HUES48 (cell line): Measurements from ENCODE around the gene ZDHHC17.

ENCODE experiments used
- H3K27ac ChIP-seq: one replicate; pipeline ENCODE4 v1.7.0; 2013; ENCODE audit warnings: low read depth, low read length, inconsistent platforms
- H3K27me3 ChIP-seq: 2 replicates; pipeline ENCODE4 v1.6.1; 2013; ENCODE audit warnings: mild to moderate bottlenecking, low read length; ENCODE audit not compliant: control insufficient read depth, insufficient read depth
- H3K36me3 ChIP-seq: 2 replicates; pipeline ENCODE4 v1.6.1; 2013; ENCODE audit warnings: low read length; ENCODE audit not compliant: control insufficient read depth, insufficient read depth
- H3K4me1 ChIP-seq: 2 replicates; pipeline ENCODE4 v1.6.1; 2013; ENCODE audit warnings: mild to moderate bottlenecking, low read length; ENCODE audit not compliant: control insufficient read depth, insufficient read depth
- H3K4me3 ChIP-seq: 2 replicates; pipeline ENCODE4 v1.5.1; 2013; ENCODE audit warnings: mild to moderate bottlenecking, low read depth, low read length
- H3K9ac ChIP-seq: 2 replicates; pipeline ENCODE4 v1.6.1; 2013; ENCODE audit warnings: mild to moderate bottlenecking, low read depth, low read length, moderate library complexity
- H3K9me3 ChIP-seq: 2 replicates; pipeline ENCODE4 v1.6.1; 2013; ENCODE audit warnings: low read length; ENCODE audit not compliant: control insufficient read depth, insufficient read depth

ZDHHC17 gene

GRCh38 chr12:76863005-76863670, 99.2 kb downstream of the ZDHHC17 start:
- no peak overlapping the region for H3K9ac ChIP-seq
- no peaks in the 10 kb centered on the region for H3K27me3 ChIP-seq
- no peak overlapping the region for H3K4me3 ChIP-seq
- peaks cover 49% of the 10 kb centered on the region for H3K36me3 ChIP-seq
- peak overlapping the region; percentile 67 for H3K27ac ChIP-seq
- no peaks in the 10 kb centered on the region for H3K9me3 ChIP-seq
- peaks cover 20% of the 10 kb centered on the region for H3K4me1 ChIP-seq

- no peaks in the 10 kb centered on the region for H3K27me3 ChIP-seq
- H3K9me3 ChIP-seq = no peaks in the 10 kb centered on the region
- H3K4me3 ChIP-seq = no peak overlapping the region
- peaks cover 44% of the 10 kb centered on the region for H3K36me3 ChIP-seq
- no peak overlapping the region for H3K9ac ChIP-seq
- H3K4me1 ChIP-seq = peaks cover 20% of the 10 kb centered on the region
- H3K27ac ChIP-seq = peak overlapping the region; percentile 67
Measured at GRCh38 chr12:76863837-76864236, 99.9 kb downstream of the ZDHHC17 start.

- H3K27ac ChIP-seq = peak overlapping the region; percentile 10
- H3K9ac ChIP-seq = no peak overlapping the region
- H3K4me1 ChIP-seq = peaks cover 20% of the 10 kb centered on the region
- no peak overlapping the region for H3K4me3 ChIP-seq
- H3K27me3 ChIP-seq = no peaks in the 10 kb centered on the region
- peaks cover 33% of the 10 kb centered on the region for H3K36me3 ChIP-seq
- H3K9me3 ChIP-seq = no peaks in the 10 kb centered on the region
Measured at GRCh38 chr12:76864791-76865400, 101.0 kb downstream of the ZDHHC17 start.

- H3K9me3 ChIP-seq = no peaks in the 10 kb centered on the region
- H3K27ac ChIP-seq = peak overlapping the region; percentile 43
- H3K36me3 ChIP-seq = peaks cover 24% of the 10 kb centered on the region
Measured at GRCh38 chr12:76866151-76866567, 102.2 kb downstream of the ZDHHC17 start.

GRCh38 chr12:76866726-76867125, 102.8 kb downstream of the ZDHHC17 start:
- Histone ChIP-seq H3K4me3 (no peak overlapping the region), H3K9me3 (no peaks in the 10 kb centered on the region), H3K27ac (peak overlapping the region; percentile 43), H3K9ac (peak overlapping the region; percentile 12; the same call in 1 of the 2 replicates), H3K27me3 (no peaks in the 10 kb centered on the region), H3K36me3 (peaks cover 19% of the 10 kb centered on the region), H3K4me1 (peaks cover 21% of the 10 kb centered on the region)

More at GRCh38 chr12:76866151-76866567, 102.2 kb downstream of the ZDHHC17 start:
- Histone ChIP-seq H3K27me3 (no peaks in the 10 kb centered on the region), H3K4me3 (no peak overlapping the region), H3K9ac (peak overlapping the region; percentile 12; the same call in 1 of the 2 replicates), H3K4me1 (peaks cover 20% of the 10 kb centered on the region)

DNA sequence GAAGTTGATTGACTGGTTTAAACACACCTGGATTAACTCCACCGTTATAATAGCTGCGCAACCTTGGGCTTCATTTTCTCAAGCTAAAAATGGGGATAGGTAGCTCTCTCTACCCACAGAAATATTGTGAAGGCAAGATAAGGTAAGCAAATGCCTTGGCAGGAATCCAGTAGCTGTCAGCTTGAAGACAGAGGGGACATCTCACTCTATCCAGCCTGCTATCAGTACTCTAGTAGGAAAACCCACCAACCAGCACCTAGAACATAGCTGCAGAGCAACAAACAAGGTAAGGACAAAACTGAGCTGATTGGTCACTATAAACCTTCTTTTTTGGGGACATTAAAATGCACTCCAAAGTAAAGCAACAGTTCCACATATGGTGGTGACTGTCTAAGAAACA, 107.2 kb downstream of the ZDHHC17 start:
- H3K36me3 ChIP-seq = peaks cover 3% of the 10 kb centered on the region; the same call in 1 of the 2 replicates
- no peak overlapping the region for H3K27ac ChIP-seq
- H3K9ac ChIP-seq = no peak overlapping the region
- no peak overlapping the region for H3K4me3 ChIP-seq
- H3K9me3 ChIP-seq = no peaks in the 10 kb centered on the region
- H3K27me3 ChIP-seq = no peaks in the 10 kb centered on the region
- H3K4me1 ChIP-seq = peaks cover 29% of the 10 kb centered on the region

DNA sequence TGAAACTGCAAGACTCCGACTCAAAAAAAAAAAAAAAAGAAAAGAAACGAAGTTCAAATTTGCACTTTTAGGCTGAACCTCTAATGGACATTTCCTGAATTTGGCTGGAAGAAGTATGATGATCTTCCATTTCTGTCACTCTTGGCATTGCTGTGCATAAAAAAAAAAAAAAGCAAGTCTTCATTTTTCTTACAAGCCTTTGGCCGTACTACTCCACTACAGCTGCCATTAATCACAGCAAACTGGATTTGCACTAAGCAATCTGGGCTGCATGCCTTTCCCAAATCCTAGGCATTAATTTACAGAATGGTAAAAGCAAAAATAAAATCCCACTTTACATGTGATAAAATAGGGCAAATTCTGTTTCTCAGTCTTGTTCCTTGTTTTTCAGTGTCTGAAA, 107.8 kb downstream of the ZDHHC17 start:
- peaks cover 3% of the 10 kb centered on the region; the same call in 1 of the 2 replicates for H3K36me3 ChIP-seq
- H3K27me3 ChIP-seq = no peaks in the 10 kb centered on the region
- H3K9ac ChIP-seq = no peak overlapping the region
- no peak overlapping the region for H3K4me3 ChIP-seq
- peaks cover 28% of the 10 kb centered on the region for H3K4me1 ChIP-seq
- no peaks in the 10 kb centered on the region for H3K9me3 ChIP-seq
- no peak overlapping the region for H3K27ac ChIP-seq

DNA sequence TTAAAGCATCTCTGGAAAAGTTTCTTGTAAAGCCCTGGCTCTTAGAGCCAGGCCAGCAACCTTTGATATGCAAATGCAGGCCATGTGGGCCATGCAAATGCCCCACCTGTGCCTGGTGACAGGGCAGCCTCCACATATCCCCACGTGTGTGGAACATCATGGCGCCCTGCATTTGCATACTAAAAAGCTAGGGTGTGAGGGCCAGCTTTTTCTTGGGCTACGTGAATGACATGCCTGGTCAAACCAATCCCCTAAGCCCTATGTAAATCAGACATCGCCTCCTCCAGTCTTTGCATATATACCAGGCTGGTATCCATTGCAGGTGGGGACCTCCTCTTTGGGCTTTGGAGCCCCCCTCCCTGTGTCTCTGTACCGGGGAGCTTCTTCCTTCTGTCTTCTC, 108.5 kb downstream of the ZDHHC17 start:
- H3K4me3 ChIP-seq = no peak overlapping the region
- H3K27me3 ChIP-seq = no peaks in the 10 kb centered on the region
- H3K9me3 ChIP-seq = no peaks in the 10 kb centered on the region
- peaks cover 3% of the 10 kb centered on the region; the same call in 1 of the 2 replicates for H3K36me3 ChIP-seq
- H3K9ac ChIP-seq = no peak overlapping the region
- peak overlapping the region; percentile 21 for H3K27ac ChIP-seq
- peaks cover 32% of the 10 kb centered on the region for H3K4me1 ChIP-seq

GRCh38 chr12:76874027-76874426, 110.1 kb downstream of the ZDHHC17 start:
- H3K27me3 ChIP-seq = no peaks in the 10 kb centered on the region
- H3K4me1 ChIP-seq = peaks cover 33% of the 10 kb centered on the region
- H3K4me3 ChIP-seq = no peak overlapping the region
- H3K27ac ChIP-seq = no peak overlapping the region
- peaks cover 3% of the 10 kb centered on the region; the same call in 1 of the 2 replicates for H3K36me3 ChIP-seq
- H3K9ac ChIP-seq = no peak overlapping the region
- no peaks in the 10 kb centered on the region for H3K9me3 ChIP-seq

DNA sequence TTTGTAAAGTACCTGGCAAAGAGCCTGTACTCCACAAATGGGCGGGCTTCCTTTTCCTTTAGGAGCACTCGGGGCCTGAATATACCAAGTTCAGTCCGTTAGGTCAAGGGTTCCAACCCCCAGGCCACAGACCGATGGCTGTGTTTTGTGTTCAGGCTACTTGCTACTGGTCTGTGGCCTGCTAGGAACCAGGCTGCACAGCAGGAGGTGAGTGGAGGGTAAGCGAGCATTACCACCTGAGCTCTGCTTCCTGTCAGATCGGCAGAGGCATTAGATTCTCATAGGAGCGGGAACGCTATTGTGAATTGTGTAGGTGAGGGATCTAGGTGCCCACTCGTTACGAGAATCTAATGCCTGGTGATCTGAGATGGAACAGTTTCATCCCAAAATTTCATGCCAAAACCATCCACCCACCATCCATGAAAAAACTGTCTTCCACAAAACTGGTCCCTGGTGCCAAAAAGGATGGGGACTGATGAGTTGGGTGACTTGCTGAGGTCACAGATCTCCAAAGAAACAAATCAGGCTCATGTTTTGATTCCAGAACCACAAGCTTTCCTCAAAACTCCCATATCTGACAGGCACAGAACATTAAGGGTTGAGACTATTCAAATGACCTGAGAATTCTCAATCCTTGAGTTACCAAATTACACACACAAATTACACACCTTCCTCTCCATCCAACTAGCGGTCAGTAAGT, 110.7 kb downstream of the ZDHHC17 start:
- Histone ChIP-seq H3K4me1 (peaks cover 37% of the 10 kb centered on the region), H3K4me3 (no peak overlapping the region), H3K27me3 (no peaks in the 10 kb centered on the region), H3K9ac (no peak overlapping the region), H3K9me3 (no peaks in the 10 kb centered on the region), H3K36me3 (peaks cover 3% of the 10 kb centered on the region; the same call in 1 of the 2 replicates), H3K27ac (no peak overlapping the region)
